Loucy (cell line): ENCODE data around the gene MT1A.
"Not testable (repeated sequence)": the region's sequence is repeated elsewhere in the genome, so short reads cannot be mapped to it uniquely, and the experiment has no call there.

Experiments
- H2AFZ ChIP-seq: fragments of 200-600 bp; sonication (generic); 2 replicates; pipeline ENCODE4 v1.6.0; 2016; ENCODE audit warnings: antibody characterized with exemption, mild to moderate bottlenecking, low read length, moderate library complexity
- H3F3A ChIP-seq: fragments of 200-600 bp; 2 replicates; pipeline ENCODE4 v1.6.0; 2016; ENCODE audit warnings: antibody characterized with exemption, low read depth, mild to moderate bottlenecking
- H3K27me3 ChIP-seq: fragments of 200-600 bp; sonication (generic); 2 replicates; pipeline ENCODE4 v1.6.1; 2014; ENCODE audit warnings: low read length, mild to moderate bottlenecking; ENCODE audit not compliant: insufficient read depth, poor library complexity, severe bottlenecking
- H3K36me3 ChIP-seq: fragments of 200-600 bp; sonication (generic); 2 replicates; pipeline ENCODE4 v1.6.1; 2016; ENCODE audit warnings: low read length; ENCODE audit not compliant: insufficient read depth
- H3K4me1 ChIP-seq: fragments of 200-600 bp; sonication (generic); 2 replicates; pipeline ENCODE4 v1.5.1; 2014; ENCODE audit warnings: low read length, mild to moderate bottlenecking; ENCODE audit not compliant: insufficient read depth, poor library complexity, severe bottlenecking
- H3K4me2 ChIP-seq: fragments of 200-600 bp; sonication (generic); 2 replicates; pipeline ENCODE4 v1.6.0; 2014; ENCODE audit warnings: antibody characterized with exemption, low read length, low read depth, mild to moderate bottlenecking; ENCODE audit not compliant: poor library complexity, severe bottlenecking
- H3K4me3 ChIP-seq: fragments of 200-600 bp; sonication (generic); 2 replicates; pipeline ENCODE4 v1.5.1; 2014; ENCODE audit warnings: low read length, mild to moderate bottlenecking, mixed read lengths; ENCODE audit not compliant: poor library complexity, severe bottlenecking
- H3K79me2 ChIP-seq: fragments of 200-600 bp; sonication (generic); 2 replicates; pipeline ENCODE4 v1.6.1; 2014; ENCODE audit warnings: low read length; ENCODE audit not compliant: insufficient read depth
- H3K9ac ChIP-seq: fragments of 200-600 bp; sonication (generic); 2 replicates; pipeline ENCODE4 v1.6.0; 2014; ENCODE audit warnings: mild to moderate bottlenecking, low read depth, low read length, moderate library complexity; ENCODE audit not compliant: poor library complexity, severe bottlenecking
- H3K9me2 ChIP-seq: fragments of 200-600 bp; sonication (generic); replicated peaks from 2 replicates; pipeline ENCODE4 v1.6.1; 2016; ENCODE audit warnings: low read depth, low read length, mixed read lengths
- H3K9me3 ChIP-seq: fragments of 200-600 bp; sonication (generic); 2 replicates; pipeline ENCODE4 v1.6.1; 2014; ENCODE audit warnings: mild to moderate bottlenecking, antibody characterized with exemption, low read length, low read depth; ENCODE audit not compliant: insufficient read depth
- H4K20me1 ChIP-seq: fragments of 200-600 bp; sonication (generic); 2 replicates; pipeline ENCODE4 v1.6.0; 2014; ENCODE audit warnings: antibody characterized with exemption, low read length, mild to moderate bottlenecking; ENCODE audit not compliant: insufficient read depth, poor library complexity, severe bottlenecking
- CTCF ChIP-seq: fragments of 200-600 bp; sonication (generic); conservative IDR thresholded peaks from 2 replicates; pipeline ENCODE4 v1.5.1; 2014; ENCODE audit warnings: mild to moderate bottlenecking, antibody characterized with exemption, low read length
- EZH2phosphoT487 ChIP-seq: fragments of 200-600 bp; IDR thresholded peaks from 2 replicates; pipeline ENCODE4 v1.6.1; 2018; ENCODE audit warnings: antibody characterized with exemption, mild to moderate bottlenecking, moderate library complexity, borderline replicate concordance

The MT1A gene

GRCh38 chr16:56669005-56669839 lies 30.8 kb downstream of the MT1A start, which contains the start of gene MT1H:
MT1H (plus strand) TSS chr16:56669814; CDS start chr16:56669885, 71 bp downstream.
- no peak within 1 kb of the TSS for H3K9ac ChIP-seq
- H3K79me2 ChIP-seq: no peaks in the 10 kb centered on the region
- no peak within 1 kb of the TSS for H3K4me2 ChIP-seq
- H3K27me3 ChIP-seq: no peaks in the 10 kb centered on the region
- no peaks in the 10 kb centered on the region for H3K4me1 ChIP-seq
- H2AFZ ChIP-seq: no peak within 1 kb of the TSS
- H3K9me2 ChIP-seq: no peaks in the 10 kb centered on the region
- no peaks in the 10 kb centered on the region for H3K9me3 ChIP-seq
- no peaks in the 10 kb centered on the region for H3K36me3 ChIP-seq
- H3F3A ChIP-seq: no peaks in the 10 kb centered on the region
- H3K4me3 ChIP-seq: no peak within 1 kb of the TSS
- H4K20me1 ChIP-seq: no peaks in the 10 kb centered on the region
- TF ChIP-seq CTCF (no peak), EZH2phosphoT487 (no peak)

- no peaks in the 10 kb centered on the region for H3K27me3 ChIP-seq
- H3K9me2 ChIP-seq: no peaks in the 10 kb centered on the region
- H3K79me2 ChIP-seq: no peaks in the 10 kb centered on the region
- no peak overlapping the region for H3K4me3 ChIP-seq
- H3K4me1 ChIP-seq: no peaks in the 10 kb centered on the region
- no peak overlapping the region for H3K9ac ChIP-seq
- H3K4me2 ChIP-seq: no peak overlapping the region
- H2AFZ ChIP-seq: no peak overlapping the region
- no peaks in the 10 kb centered on the region for H3K36me3 ChIP-seq
- no peaks in the 10 kb centered on the region for H4K20me1 ChIP-seq
- no peaks in the 10 kb centered on the region for H3K9me3 ChIP-seq
- no peaks in the 10 kb centered on the region for H3F3A ChIP-seq
- no peak for TF ChIP-seq CTCF
- no peak for TF ChIP-seq EZH2phosphoT487
Observed at GRCh38 chr16:56669840-56670619, 31.6 kb downstream of the MT1A start.

- no peaks in the 10 kb centered on the region for H3K4me1 ChIP-seq
- H2AFZ ChIP-seq: no peak overlapping the region
- no peaks in the 10 kb centered on the region for H4K20me1 ChIP-seq
- no peak overlapping the region for H3K9ac ChIP-seq
- H3K9me3 ChIP-seq: no peaks in the 10 kb centered on the region
- TF ChIP-seq CTCF (no peak), EZH2phosphoT487 (no peak)
- H3K4me2 ChIP-seq: no peak overlapping the region
- no peaks in the 10 kb centered on the region for H3K9me2 ChIP-seq
- no peak overlapping the region for H3K4me3 ChIP-seq
- H3K36me3 ChIP-seq: no peaks in the 10 kb centered on the region
- H3K27me3 ChIP-seq: no peaks in the 10 kb centered on the region
- no peaks in the 10 kb centered on the region for H3K79me2 ChIP-seq
- no peaks in the 10 kb centered on the region for H3F3A ChIP-seq
Observed at GRCh38 chr16:56670620-56670934, 32.1 kb downstream of the MT1A start.

- H3K27me3 ChIP-seq, H3K4me2 ChIP-seq, H3K4me3 ChIP-seq, H4K20me1 ChIP-seq, H3K9ac ChIP-seq, H3K4me1 ChIP-seq, H3K36me3 ChIP-seq, H3K9me3 ChIP-seq, H2AFZ ChIP-seq, H3F3A ChIP-seq, H3K79me2 ChIP-seq, H3K9me2 ChIP-seq: not testable (repeated sequence)
Observed at GRCh38 chr16:56671691-56672090, 33.2 kb downstream of the MT1A start.

- H4K20me1 ChIP-seq, H3K4me3 ChIP-seq, H3K4me1 ChIP-seq, H3K9ac ChIP-seq, H3K9me3 ChIP-seq, H3K27me3 ChIP-seq, H3K79me2 ChIP-seq, H2AFZ ChIP-seq, H3K4me2 ChIP-seq, H3K9me2 ChIP-seq, H3F3A ChIP-seq, H3K36me3 ChIP-seq: not testable (repeated sequence)
Observed at GRCh38 chr16:56672171-56672570, 33.7 kb downstream of the MT1A start.
